ENCODE data around the gene IGIP. TPM values are rescaled to one million over a fixed set of nuclear protein-coding genes. Genes with fewer than 3 reads are reported as not detected.

IGIP gene
- total RNA-seq, 1 experiment from 2014 or later = not detected

GRCh38 chr5:140174465-140175366 lies 49.0 kb downstream of the IGIP start, which contains the start of gene CYSTM1:
Gene CYSTM1 (plus strand): TSS chr5:140175188. CDS start chr5:140194466, 19,278 bp downstream.
- in situ Hi-C loops (cut with HindIII; ENCODE audit: low pct_unique_long_range_greater_than_20kb, low sequenced_read_pairs) = loop anchor here (25.0 kb wide), 1 partner anchor 112 kb away; no protein-coding TSS in a partner anchor
- DNase-seq (ENCODE audit: low read depth) = peak; percentile 92

GRCh38 chr5:140175367-140176030 lies 49.8 kb downstream of the IGIP start:
- in situ Hi-C loops (cut with HindIII; ENCODE audit: low pct_unique_long_range_greater_than_20kb, low sequenced_read_pairs) = no loop called here
- no peak for DNase-seq (ENCODE audit: low read depth)

GRCh38 chr5:140176031-140176387 lies 50.3 kb downstream of the IGIP start:
- in situ Hi-C loops (cut with HindIII; ENCODE audit: low pct_unique_long_range_greater_than_20kb, low sequenced_read_pairs) = no loop called here
- DNase-seq (ENCODE audit: low read depth) = no peak

GRCh38 chr5:140178086-140178410 lies 52.3 kb downstream of the IGIP start:
- in situ Hi-C loops (cut with HindIII; ENCODE audit: low pct_unique_long_range_greater_than_20kb, low sequenced_read_pairs) = no loop called here
- DNase-seq (ENCODE audit: low read depth) = no peak

- DNase-seq (ENCODE audit: low read depth) = no peak
- in situ Hi-C loops (cut with HindIII; ENCODE audit: low pct_unique_long_range_greater_than_20kb, low sequenced_read_pairs) = no loop called here
Observed at GRCh38 chr5:140178482-140179116, 52.9 kb downstream of the IGIP start.

Other genes with a start within 250 kb of the IGIP start
- 0.96 and 6.8 TPM in 2 replicates for gene NRG2, start 82.6 kb upstream of the IGIP start, total RNA-seq (2014; rRNA removed; shearing (Covaris generic); ENCODE audit: low replicate concordance)
- gene PURA, start 11.8 kb upstream of the IGIP start, total RNA-seq (2014; rRNA removed; shearing (Covaris generic); ENCODE audit: low replicate concordance) = 2.6 and 4.5 TPM in 2 replicates
- 62.0 and 79.2 TPM in 2 replicates for gene CYSTM1, start 49.3 kb downstream of the IGIP start, total RNA-seq (2014; rRNA removed; shearing (Covaris generic); ENCODE audit: low replicate concordance)
- gene PFDN1, start 177.2 kb downstream of the IGIP start, total RNA-seq (2014; rRNA removed; shearing (Covaris generic); ENCODE audit: low replicate concordance) = 149 and 150 TPM in 2 replicates
- 1.8 and 5.8 TPM in 2 replicates for gene HBEGF, start 220.7 kb downstream of the IGIP start, total RNA-seq (2014; rRNA removed; shearing (Covaris generic); ENCODE audit: low replicate concordance)
- not detected in 2 replicates for gene SLC4A9, start 234.3 kb downstream of the IGIP start, total RNA-seq (2014; rRNA removed; shearing (Covaris generic); ENCODE audit: low replicate concordance)